ENCODE data around the gene ARHGAP42.

DNA sequence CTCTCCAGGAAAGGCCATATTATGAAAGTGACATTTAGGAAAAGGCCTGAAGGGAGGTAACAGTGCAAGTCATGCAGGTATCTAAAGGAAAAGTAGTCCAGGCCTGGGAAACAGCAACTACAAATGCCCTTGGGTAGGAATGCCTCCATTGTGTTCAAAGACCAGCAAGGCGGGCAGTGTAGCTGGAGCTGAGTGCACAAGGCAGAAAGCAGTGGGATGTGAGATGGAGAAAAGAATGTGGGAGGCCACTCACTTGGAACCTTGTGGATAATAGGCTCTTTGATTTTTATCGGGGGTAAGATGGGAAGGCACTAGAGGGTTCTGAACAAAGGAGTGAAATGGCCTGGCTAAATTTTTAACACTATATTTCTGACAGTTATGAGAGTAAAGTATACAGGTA, 253.9 kb downstream of the ARHGAP42 start:
- TF ChIP-seq POLR2A (IDR thresholded peaks at IDR 0.05; ENCODE audit: low read depth, low read length) (no peak), POLR2AphosphoS5 (IDR thresholded peaks at IDR 0.05; ENCODE audit: low read depth, low read length) (no peak), TAF1 (IDR thresholded peaks at IDR 0.05; ENCODE audit: borderline replicate concordance, low read depth, low read length) (no peak)

Measured in GM12892 (cell line).